Heart left ventricle (tissue), 13 donors: ENCODE measurements around the gene SPATA25.

Experiments used
- POLR2A ChIP-seq, 2 donors: fragments of 450-650 bp; IDR thresholded peaks; one replicate each; pipeline ENCODE4 v1.6.1; 2017; ENCODE audit warnings: antibody characterized with exemption in 2 of 2, mild to moderate bottlenecking in 2 of 2, moderate library complexity in 2 of 2
- TF ChIP-seq, protein P1 (sequence below), 12 donors: fragments of 200-600 bp; sonication (generic) in 4 of 12; IDR thresholded peaks; one replicate each; pipeline versions ENCODE4 v1.5.0 to v1.8.0; 2018 to 2022; ENCODE audit warnings: antibody characterized with exemption in 12 of 12, mild to moderate bottlenecking in 5 of 12
- donor health status: ischemic (EF 13 %, LVEDD 7.1; RV severe dilation, severe dysfunction).
- donor health status: DM: no; HTN: yes; CAD: no.
- donor health status: DM: no; HTN: no; CAD: no.
- donor health status: ischemic (EF 25% LVEDD 6.9; RV normal size, moderate dysfunction).
- donor health status: ischemic (EF 25% LVEDD 5.7; RV mildly dilated, moderate dysfunction).
- donor health status: ischemic (EF 35%, LVEDD 5.7; RV mildly dilated, moderate dysfunction).
- donor health status: nonischemic (EF 11% LVEDD 7.7; RV severe dilation, severe dysfunction).
- donor health status: DM: yes; HTN: yes; CAD: no.
- donor health status: PGD.
- donor health status: ischemic (EF 29% LVEDD 5.4; RV normal size, mild dysfunction).
- donor health status: nonischemic (EF 23%, LVEDD 6.1; RV moderate dilation, normal function).

DNA sequence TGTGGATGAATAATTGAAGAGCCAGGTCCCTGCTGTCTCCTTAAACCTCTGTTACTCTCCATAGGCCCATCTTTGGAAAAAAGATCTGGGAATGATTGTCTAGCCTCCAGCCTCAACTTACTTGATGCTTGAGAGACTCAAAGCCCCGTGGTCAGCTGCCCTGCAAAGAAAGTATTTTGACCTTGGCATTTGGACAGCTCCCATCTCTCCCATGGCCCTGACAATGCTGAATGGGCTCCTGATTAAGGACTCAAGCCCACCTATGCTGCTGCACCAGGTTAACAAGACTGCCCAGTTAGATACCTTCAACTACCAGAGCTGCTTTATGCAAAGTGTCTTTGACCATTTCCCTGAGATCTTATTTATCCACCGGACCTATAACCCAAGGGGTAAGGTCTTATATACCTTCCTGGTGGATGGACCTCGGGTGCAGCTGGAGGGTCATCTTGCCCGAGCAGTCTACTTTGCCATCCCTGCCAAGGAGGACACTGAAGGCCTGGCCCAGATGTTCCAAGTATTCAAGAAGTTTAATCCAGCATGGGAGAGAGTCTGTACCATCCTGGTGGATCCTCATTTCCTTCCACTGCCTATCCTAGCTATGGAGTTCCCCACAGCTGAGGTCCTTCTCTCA, 4.8 kb downstream of the SPATA25 start:
- TF ChIP-seq POLR2A (IDR thresholded peaks at IDR 0.05): no peak
- TF ChIP-seq, protein P1, sequence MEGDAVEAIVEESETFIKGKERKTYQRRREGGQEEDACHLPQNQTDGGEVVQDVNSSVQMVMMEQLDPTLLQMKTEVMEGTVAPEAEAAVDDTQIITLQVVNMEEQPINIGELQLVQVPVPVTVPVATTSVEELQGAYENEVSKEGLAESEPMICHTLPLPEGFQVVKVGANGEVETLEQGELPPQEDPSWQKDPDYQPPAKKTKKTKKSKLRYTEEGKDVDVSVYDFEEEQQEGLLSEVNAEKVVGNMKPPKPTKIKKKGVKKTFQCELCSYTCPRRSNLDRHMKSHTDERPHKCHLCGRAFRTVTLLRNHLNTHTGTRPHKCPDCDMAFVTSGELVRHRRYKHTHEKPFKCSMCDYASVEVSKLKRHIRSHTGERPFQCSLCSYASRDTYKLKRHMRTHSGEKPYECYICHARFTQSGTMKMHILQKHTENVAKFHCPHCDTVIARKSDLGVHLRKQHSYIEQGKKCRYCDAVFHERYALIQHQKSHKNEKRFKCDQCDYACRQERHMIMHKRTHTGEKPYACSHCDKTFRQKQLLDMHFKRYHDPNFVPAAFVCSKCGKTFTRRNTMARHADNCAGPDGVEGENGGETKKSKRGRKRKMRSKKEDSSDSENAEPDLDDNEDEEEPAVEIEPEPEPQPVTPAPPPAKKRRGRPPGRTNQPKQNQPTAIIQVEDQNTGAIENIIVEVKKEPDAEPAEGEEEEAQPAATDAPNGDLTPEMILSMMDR (IDR thresholded peaks at IDR 0.05): no peak
